K562 (cell line): ENCODE measurements around the gene GARIN1A. TPM values are rescaled to one million over a fixed set of nuclear protein-coding genes. Genes with fewer than 3 reads are reported as not detected.
"Not testable (repeated sequence)": the region's sequence is repeated elsewhere in the genome, so short reads cannot be mapped to it uniquely, and the experiment has no call there.

ENCODE experiments used
- ATAC-seq: fragments of 200-7000 bp; cut with Tn5 transposase; 3 replicates; pipeline ENCODE4 v1.9.1; 2020; ENCODE audit warnings: moderate library complexity
- BruUV-seq: library from RNA; stranded (reverse); fragments of 400-500 nt; replicated peaks from 2 replicates; lab custom pipeline; 2021; lab: Mats Ljungman, UMichigan
- CTCF ChIA-PET: fragments of 300-600 bp; formaldehyde crosslinking; extraction: SDS; loops from one replicate; lab custom pipeline; 2021; ENCODE audit warnings: low intra/inter-chr PET ratio; lab: Yijun Ruan, JAX
- POLR2A ChIA-PET: fragments of 300-600, 350-650 bp; sonication (Branson Sonifier 250); formaldehyde crosslinking; extraction: SDS; loops from one replicate; lab custom pipeline; 2021; ENCODE audit warnings: antibody characterized with exemption, inconsistent platforms; lab: Yijun Ruan, JAX
- DNase-seq, 4 experiments: peaks; one replicate each; pipeline versions ENCODE4 v3.0.0 to v3.0.0-alpha.2; 2011 to 2018; ENCODE audit warnings: low spot score in 3 of 4, mixed read lengths in 3 of 4; ENCODE audit errors: extremely low read depth in 1 of 4
- FAIRE-seq: peaks from 2 replicates; lab custom pipeline; 2011; peaks lifted over from hg19 to GRCh38; lab: Jason Lieb, UNC
- H2AFZ ChIP-seq: 2 replicates; pipeline ENCODE4 v1.6.0; 2011; ENCODE audit warnings: low read depth, low read length, control low read depth, inconsistent platforms
- H3K27ac ChIP-seq: fragments of 200-600 bp; 3 replicates; pipeline ENCODE4 v1.8.0; 2011; ENCODE audit warnings: low read depth, mild to moderate bottlenecking, control low read depth, inconsistent platforms, low read length, moderate library complexity, mixed read lengths; ENCODE audit errors: extremely low read depth
- H3K27me3 ChIP-seq, 2 experiments: fragments of 300-600 bp in 1 of 2; 2 replicates in 1 of 2; 3 replicates in 1 of 2; pipeline versions ENCODE4 v1.6.0 to v1.8.0; 2011; ENCODE audit warnings: inconsistent platforms in 2 of 2, low read length in 2 of 2, mild to moderate bottlenecking in 1 of 2, mixed read lengths in 1 of 2, moderate library complexity in 1 of 2; ENCODE audit not compliant: control insufficient read depth in 2 of 2, insufficient read depth in 2 of 2
- H3K36me3 ChIP-seq: fragments of 300-600 bp; 3 replicates; pipeline ENCODE4 v1.8.0; 2011; ENCODE audit warnings: mild to moderate bottlenecking, low read length, inconsistent platforms; ENCODE audit not compliant: control insufficient read depth, insufficient read depth
- H3K4me1 ChIP-seq, 2 experiments: fragments of 200-600 bp in 1 of 2; replicated peaks in 1 of 2; 2 replicates in 1 of 2; 3 replicates in 1 of 2; pipeline versions ENCODE4 v1.5.1 to v1.8.0; 2011; ENCODE audit warnings: inconsistent platforms in 2 of 2, low read length in 2 of 2, mild to moderate bottlenecking in 1 of 2, mixed read lengths in 1 of 2, moderate library complexity in 1 of 2; ENCODE audit not compliant: control insufficient read depth in 2 of 2, insufficient read depth in 2 of 2
- H3K4me2 ChIP-seq: 2 replicates; pipeline ENCODE4 v1.6.1; 2011; ENCODE audit warnings: low read length, control low read depth, inconsistent platforms, mixed read lengths; ENCODE audit not compliant: insufficient read depth
- H3K4me3 ChIP-seq: fragments of 200-600 bp; sonication (generic), shearing (Covaris generic); 2 replicates; pipeline ENCODE4 v1.5.1; 2016; ENCODE audit warnings: control low read depth, inconsistent platforms
- H3K79me2 ChIP-seq: fragments of 200-600 bp; 3 replicates; pipeline ENCODE4 v1.8.0; 2011; ENCODE audit warnings: low read length, inconsistent platforms; ENCODE audit not compliant: control insufficient read depth, insufficient read depth
- H3K9ac ChIP-seq, 2 experiments: 2 replicates each; pipeline versions ENCODE4 v1.6.0 to v1.6.1; 2011; ENCODE audit warnings: low read depth in 2 of 2, low read length in 2 of 2, control low read depth in 1 of 2, inconsistent platforms in 1 of 2, mild to moderate bottlenecking in 1 of 2, mixed read lengths in 1 of 2; ENCODE audit not compliant: insufficient read depth in 1 of 2
- H3K9me1 ChIP-seq: one replicate; pipeline ENCODE4 v1.6.0; 2011; ENCODE audit warnings: inconsistent platforms, mild to moderate bottlenecking, low read length, moderate library complexity; ENCODE audit not compliant: control insufficient read depth, insufficient read depth
- H3K9me3 ChIP-seq: replicated peaks from 2 replicates; pipeline ENCODE4 v1.5.1; 2011; ENCODE audit warnings: low read depth, low read length, inconsistent platforms; ENCODE audit not compliant: control insufficient read depth, insufficient read depth
- H4K20me1 ChIP-seq: replicated peaks from 2 replicates; pipeline ENCODE4 v1.6.1; 2011; ENCODE audit warnings: low read length, inconsistent platforms, mixed read lengths; ENCODE audit not compliant: control insufficient read depth, insufficient read depth
- C11orf30 ChIP-seq: fragments of 450-650 bp; IDR thresholded peaks from 2 replicates; pipeline ENCODE4 v1.6.1; 2016; ENCODE audit warnings: low read depth, mild to moderate bottlenecking
- EHMT2 ChIP-seq: fragments of 450-650 bp; IDR thresholded peaks from 2 replicates; pipeline ENCODE4 v1.6.1; 2018; ENCODE audit warnings: antibody characterized with exemption
- MAFG ChIP-seq: fragments of 450-650 bp; conservative IDR thresholded peaks from 2 replicates; pipeline ENCODE4 v1.6.1; 2016; ENCODE audit warnings: missing genetic modification characterization, missing compliant biosample characterization
- MAFK ChIP-seq: IDR thresholded peaks from 2 replicates; pipeline ENCODE4 v1.6.1; 2011; ENCODE audit warnings: low read length, improper control_type of control experiment
- MIER1 ChIP-seq: fragments of 450-650 bp; IDR thresholded peaks from 2 replicates; pipeline ENCODE4 v1.6.1; 2016; ENCODE audit warnings: antibody characterized with exemption, mild to moderate bottlenecking, low read depth
- REST ChIP-seq, 2 experiments: fragments of 450-650 bp; formaldehyde crosslinking in 1 of 2; IDR thresholded peaks; 2 replicates each; pipeline versions ENCODE4 v1.4.0 to v1.6.1; 2014 to 2020; ENCODE audit warnings: mild to moderate bottlenecking in 2 of 2, borderline replicate concordance in 1 of 2, low read depth in 1 of 2
- SUPT5H ChIP-seq: fragments of 450-650 bp; IDR thresholded peaks from 2 replicates; pipeline ENCODE4 v1.6.1; 2016
- ZNF316 ChIP-seq: fragments of 450-650 bp; IDR thresholded peaks from 2 replicates; pipeline ENCODE4 v1.6.1; 2016
- WGBS: fragments of 100-300 bp; shearing (Covaris generic); methylation state at CpG from one replicate; pipeline ENCODE4 v1.1.6; 2016; ENCODE audit warnings: low coverage, mixed read lengths; ENCODE audit not compliant: insufficient coverage; ENCODE audit errors: missing lambda C conversion rate; 5-methylcytosine and 5-hydroxymethylcytosine counted together
- in situ Hi-C: fragments of 300-500 bp; cut with MboI; formaldehyde crosslinking; loops from 4 replicates; pipeline ENCODE4 v1.15.0; 2018; ENCODE audit warnings: inconsistent platforms, mixed read lengths
- intact Hi-C: fragments of 100-400 bp; cut with micrococcal nuclease; formaldehyde crosslinking; loops from 2 replicates; pipeline ENCODE4 v1.14.2; 2022
- polyA plus RNA-seq, 8 experiments: library from polyadenylated mRNA; depleted of rRNA in 4 of 8; stranded (reverse) in 5 of 8; unstranded in 3 of 8; fragments of >200 nt; fragmentation: Nextera tagmentation in 2 of 8; fragmentation: Illumina TruSeq in 1 of 8; extraction: Ambion mirVana in 2 of 8; extraction: Trizol in 1 of 8; gene quantifications; 2 replicates each; pipeline versions ENCODE4 v1.2.1 to v1.2.3, GENCODE V29; 2011 to 2014; ENCODE audit warnings: inconsistent platforms in 1 of 8, missing spikeins in 1 of 8
- total RNA-seq, 7 experiments: library from RNA; depleted of rRNA in 6 of 7; stranded (reverse); fragments of >200 nt in 6 of 7; fragmentation: Illumina TruSeq in 2 of 7; extraction: Trizol in 2 of 7; gene quantifications; 2 replicates each; pipeline versions ENCODE4 v1.2.1 to v1.2.3, GENCODE V29; 2011 to 2021; ENCODE audit warnings: low replicate concordance in 1 of 7

Gene GARIN1A
- total and polyA plus RNA-seq, 9 of the 15 experiments (the other 6 are each of a cell fraction or from before 2014, with no cell fraction given) = 0.01 to 0.41 (median 0.04) TPM; not detected in 3

GRCh38 chr7:128633915-128634314 lies 38.2 kb upstream of the GARIN1A start:
- ATAC-seq, H3K4me3 ChIP-seq, H3K9me3 ChIP-seq, H3K9me1 ChIP-seq, DNase-seq, H3K9ac ChIP-seq, H3K79me2 ChIP-seq, H3K27ac ChIP-seq, H3K27me3 ChIP-seq, intact Hi-C loops, FAIRE-seq, H2AFZ ChIP-seq, H3K4me1 ChIP-seq, H3K4me2 ChIP-seq, in situ Hi-C loops, H4K20me1 ChIP-seq: not testable (repeated sequence)
- TF ChIP-seq EHMT2 = peak; percentile 94
- TF ChIP-seq MIER1 = peak; percentile 87
- TF ChIP-seq MAFG (tag) = peak; percentile 63
- peak; percentile 22; the same call in 1 of the 2 replicates for TF ChIP-seq MAFK
- peak; percentile 48; the same call in 1 of the 2 replicates for TF ChIP-seq SUPT5H
- peak; percentile 73 for TF ChIP-seq C11orf30
- peak; percentile 84 for TF ChIP-seq ZNF316
- TF ChIP-seq REST (IDR thresholded peaks at IDR 0.05; ENCODE audit: borderline replicate concordance) = peak; percentile 95
- peak; percentile 81; the same call in 1 of the 2 replicates for TF ChIP-seq REST (CRISPR knock-in tag; IDR thresholded peaks at IDR 0.05; ENCODE audit: low read depth)
- 100% methylated on average over 3 of the region's 3 CpGs for WGBS
- POLR2A ChIA-PET = interaction anchor here (0.6 kb wide), 1 partner anchor 181 kb away, joined by 3 read pairs; no protein-coding TSS in a partner anchor
- CTCF ChIA-PET = interaction anchor here (0.6 kb wide), 1 partner anchor 42 kb away, joined by 3 read pairs; no protein-coding TSS in a partner anchor
- peaks cover 39% of the 10 kb centered on the region; the same call in 2 of the 3 replicates for H3K36me3 ChIP-seq
- TSS peak; percentile 5 for BruUV-seq

GRCh38 chr7:128645206-128645605 lies 26.9 kb upstream of the GARIN1A start:
- DNase-seq, BruUV-seq: not testable (repeated sequence)
- 92% methylated on average over 5 of the region's 5 CpGs for WGBS

More at GRCh38 chr7:128645206-128645605, 26.9 kb upstream of the GARIN1A start:
- H2AFZ ChIP-seq, H3K79me2 ChIP-seq, H3K4me3 ChIP-seq, H3K9ac ChIP-seq, H4K20me1 ChIP-seq, H3K9me1 ChIP-seq, H3K4me2 ChIP-seq, in situ Hi-C loops, H3K9me3 ChIP-seq, intact Hi-C loops, H3K27ac ChIP-seq, POLR2A ChIA-PET, FAIRE-seq, ATAC-seq, CTCF ChIA-PET, H3K27me3 ChIP-seq, H3K4me1 ChIP-seq: not testable (repeated sequence)
- peaks cover 31% of the 10 kb centered on the region; the same call in 1 of the 3 replicates for H3K36me3 ChIP-seq
